Neural cell (in vitro differentiated cells): ENCODE measurements around the gene SNUPN.

Experiments used
- CTCF ChIP-seq: fragments of 450-650 bp; IDR thresholded peaks from 2 replicates; pipeline ENCODE4 v1.5.1; 2014; ENCODE audit warnings: antibody characterized with exemption, mild to moderate bottlenecking, moderate library complexity; ENCODE audit not compliant: poor library complexity, severe bottlenecking
- EP300 ChIP-seq: fragments of 450-650 bp; conservative IDR thresholded peaks from 2 replicates; pipeline ENCODE4 v1.6.1; 2014; ENCODE audit warnings: antibody characterized with exemption, mild to moderate bottlenecking, moderate library complexity; ENCODE audit not compliant: poor library complexity, severe bottlenecking
- EZH2 ChIP-seq: fragments of 200-600, 300-800 bp; shearing (Covaris generic), sonication (generic); IDR thresholded peaks from 2 replicates; pipeline ENCODE4 v1.6.1; 2014; ENCODE audit warnings: antibody characterized with exemption, low read length, borderline replicate concordance, mild to moderate bottlenecking; ENCODE audit not compliant: insufficient read depth, poor library complexity, severe bottlenecking
- MXI1 ChIP-seq: fragments of 450-650 bp; conservative IDR thresholded peaks from 2 replicates; pipeline ENCODE4 v1.6.1; 2014; ENCODE audit warnings: antibody characterized with exemption, mild to moderate bottlenecking; ENCODE audit not compliant: poor library complexity, severe bottlenecking
- POLR2AphosphoS5 ChIP-seq: IDR thresholded peaks from 2 replicates; pipeline ENCODE4 v1.6.1; 2012
- RAD21 ChIP-seq: fragments of 450-650 bp; conservative IDR thresholded peaks from 2 replicates; pipeline ENCODE4 v1.6.1; 2014; ENCODE audit warnings: antibody characterized with exemption, mild to moderate bottlenecking, moderate library complexity
- SMC3 ChIP-seq: fragments of 450-650 bp; conservative IDR thresholded peaks from 2 replicates; pipeline ENCODE4 v1.6.1; 2014; ENCODE audit warnings: antibody characterized with exemption, mild to moderate bottlenecking, moderate library complexity; ENCODE audit not compliant: poor library complexity
- TAF1 ChIP-seq: IDR thresholded peaks from 2 replicates; pipeline ENCODE4 v1.6.1; 2012; ENCODE audit warnings: low read depth

- TF ChIP-seq CTCF (no peak), EP300 (no peak), EZH2 (no peak), MXI1 (no peak), SMC3 (no peak), RAD21 (no peak), TAF1 (no peak), POLR2AphosphoS5 (no peak)
These were observed 28.7 kb downstream of the SNUPN start for GRCh38 chr15:75596703-75597345.
